Esophagus muscularis mucosa (tissue), 4 donors: Measurements from ENCODE around the gene TIMM13. TPM values are rescaled to one million over a fixed set of nuclear protein-coding genes. Genes with fewer than 3 reads are reported as not detected.

Experiments
- DNase-seq: peaks from one replicate; pipeline ENCODE4 v3.0.0-alpha.2; 2017; ENCODE audit errors: extremely low spot score
- H3K27ac ChIP-seq, 4 donors: fragments of 200-600 bp; sonication (generic); replicated peaks in 1 of 4; 1 replicate in 3 of 4; 2 replicates in 1 of 4; pipeline ENCODE4 v1.5.1; 2016 to 2019; ENCODE audit warnings: mild to moderate bottlenecking in 1 of 4
- H3K27me3 ChIP-seq, 4 donors: fragments of 200-600 bp; sonication (generic); one replicate each; pipeline versions ENCODE4 v1.5.1 to v1.6.0; 2016 to 2019
- H3K36me3 ChIP-seq, 4 donors: fragments of 200-600 bp; sonication (generic); one replicate each; pipeline ENCODE4 v1.5.1; 2016 to 2019
- H3K4me1 ChIP-seq, 4 donors: fragments of 200-600 bp; sonication (generic); one replicate each; pipeline ENCODE4 v1.5.1; 2016 to 2019
- H3K4me3 ChIP-seq, 4 donors: fragments of 200-600 bp; sonication (generic); 1 replicate in 2 of 4; 2 replicates in 2 of 4; pipeline ENCODE4 v1.5.1; 2016 to 2019; ENCODE audit warnings: mild to moderate bottlenecking in 4 of 4, moderate library complexity in 1 of 4
- H3K9me3 ChIP-seq, 4 donors: fragments of 200-600 bp; sonication (generic); 1 replicate in 3 of 4; 2 replicates in 1 of 4; pipeline ENCODE4 v1.5.1; 2016 to 2019
- CTCF ChIP-seq, 3 experiments: fragments of 200-600 bp in 2 of 3; fragments of 450-650 bp in 1 of 3; sonication (generic) in 2 of 3; IDR thresholded peaks; one replicate each; pipeline ENCODE4 v1.5.1; 2017 to 2019; ENCODE audit warnings: antibody characterized with exemption in 3 of 3, mild to moderate bottlenecking in 2 of 3, moderate library complexity in 1 of 3
- EP300 ChIP-seq: sonication (generic); formaldehyde crosslinking; IDR thresholded peaks from one replicate; pipeline ENCODE4 v1.6.1; 2017; ENCODE audit warnings: antibody characterized with exemption
- POLR2A ChIP-seq: fragments of 450-650 bp; IDR thresholded peaks from one replicate; pipeline ENCODE4 v1.6.1; 2017; ENCODE audit warnings: antibody characterized with exemption, moderate library complexity, mild to moderate bottlenecking, low read depth
- POLR2AphosphoS5 ChIP-seq, 2 donors: sonication (generic); formaldehyde crosslinking; IDR thresholded peaks; one replicate each; pipeline ENCODE4 v1.6.1; 2017; ENCODE audit warnings: antibody characterized with exemption in 2 of 2
- WGBS: methylation state at CpG from one replicate; pipeline ENCODE4 v1.1.5; 2018; 5-methylcytosine and 5-hydroxymethylcytosine counted together
- intact Hi-C: fragments of 100-400 bp; cut with DNase I; formaldehyde crosslinking; loops from one replicate; pipeline ENCODE4 v1.15.1; 2023
- total RNA-seq, 4 donors: library from RNA; depleted of rRNA; stranded (reverse); fragments of >200 nt; gene quantifications; one replicate each; pipeline versions ENCODE4 v1.1.0 to v1.2.1, GENCODE V29; 2016

The TIMM13 gene
- total RNA-seq, 4 donors from 2014 or later: 16.2 to 37.7 (median 28.1) TPM

GRCh38 chr19:2423915-2424685 lies 3.3 kb downstream of the TIMM13 start:
- Histone ChIP-seq H3K27ac (no peak overlapping the region), H3K27me3 (no peaks in the 10 kb centered on the region), H3K36me3 (peaks cover 0 to 23% (median 11%) of the 10 kb centered on the region in 4 donors), H3K4me3 (no peak overlapping the region), H3K4me1 (peaks cover 28 to 61% (median 40%) of the 10 kb centered on the region in 4 donors), H3K9me3 (no peaks in the 10 kb centered on the region)
- intact Hi-C loops: no loop called here
- TF ChIP-seq EP300: no peak
- TF ChIP-seq POLR2A: no peak
- no peak for TF ChIP-seq POLR2AphosphoS5 (IDR thresholded peaks at IDR 0.05)
- TF ChIP-seq CTCF (IDR thresholded peaks at IDR 0.05): no peak
- no peak for DNase-seq
- WGBS: 90% methylated on average over 34 of the region's 46 CpGs

GRCh38 chr19:2423071-2423914 lies 4.1 kb downstream of the TIMM13 start:
- Histone ChIP-seq H3K27ac (no peak overlapping the region), H3K9me3 (no peaks in the 10 kb centered on the region), H3K27me3 (no peaks in the 10 kb centered on the region), H3K36me3 (peaks cover 0 to 23% (median 11%) of the 10 kb centered on the region in 4 donors), H3K4me1 (peaks cover 26 to 54% (median 34%) of the 10 kb centered on the region in 4 donors), H3K4me3 (no peak overlapping the region)
- DNase-seq: no peak
- TF ChIP-seq EP300 (no peak), POLR2A (no peak), POLR2AphosphoS5 (IDR thresholded peaks at IDR 0.05) (no peak), CTCF (IDR thresholded peaks at IDR 0.05) (no peak)
- WGBS: 77% methylated on average over 11 of the region's 19 CpGs
- intact Hi-C loops: no loop called here

GRCh38 chr19:2421581-2422306 lies 5.6 kb downstream of the TIMM13 start:
- intact Hi-C loops: no loop called here
- DNase-seq: no peak
- 98% methylated on average over 9 of the region's 23 CpGs for WGBS

GRCh38 chr19:2420490-2420889 lies 6.9 kb downstream of the TIMM13 start:
- Histone ChIP-seq H3K27ac (no peak overlapping the region), H3K4me1 (peaks cover 8 to 32% (median 13%) of the 10 kb centered on the region in 4 donors), H3K36me3 (peaks cover 0 to 37% (median 22%) of the 10 kb centered on the region in 4 donors), H3K9me3 (no peaks in the 10 kb centered on the region), H3K4me3 (no peak overlapping the region), H3K27me3 (no peaks in the 10 kb centered on the region)
- TF ChIP-seq EP300: no peak
- no peak for TF ChIP-seq POLR2AphosphoS5 (IDR thresholded peaks at IDR 0.05)
- no peak for TF ChIP-seq CTCF (IDR thresholded peaks at IDR 0.05)
- TF ChIP-seq POLR2A: no peak
- 92% methylated on average over 2 of the region's 2 CpGs for WGBS
- intact Hi-C loops: no loop called here
- DNase-seq: no peak

More at GRCh38 chr19:2421581-2422306, 5.6 kb downstream of the TIMM13 start:
- H3K27me3 ChIP-seq: no peaks in the 10 kb centered on the region
- no peak overlapping the region for H3K27ac ChIP-seq
- H3K9me3 ChIP-seq: no peaks in the 10 kb centered on the region
- H3K4me1 ChIP-seq: peaks cover 21 to 44% (median 25%) of the 10 kb centered on the region in 4 donors
- no peak for TF ChIP-seq CTCF (IDR thresholded peaks at IDR 0.05)
- TF ChIP-seq EP300: no peak
- TF ChIP-seq POLR2AphosphoS5 (IDR thresholded peaks at IDR 0.05): no peak
- no peak overlapping the region for H3K4me3 ChIP-seq
- H3K36me3 ChIP-seq: peaks cover 0 to 33% (median 17%) of the 10 kb centered on the region in 4 donors
